ENCODE results near the gene DZIP1.

DZIP1 gene

DNA sequence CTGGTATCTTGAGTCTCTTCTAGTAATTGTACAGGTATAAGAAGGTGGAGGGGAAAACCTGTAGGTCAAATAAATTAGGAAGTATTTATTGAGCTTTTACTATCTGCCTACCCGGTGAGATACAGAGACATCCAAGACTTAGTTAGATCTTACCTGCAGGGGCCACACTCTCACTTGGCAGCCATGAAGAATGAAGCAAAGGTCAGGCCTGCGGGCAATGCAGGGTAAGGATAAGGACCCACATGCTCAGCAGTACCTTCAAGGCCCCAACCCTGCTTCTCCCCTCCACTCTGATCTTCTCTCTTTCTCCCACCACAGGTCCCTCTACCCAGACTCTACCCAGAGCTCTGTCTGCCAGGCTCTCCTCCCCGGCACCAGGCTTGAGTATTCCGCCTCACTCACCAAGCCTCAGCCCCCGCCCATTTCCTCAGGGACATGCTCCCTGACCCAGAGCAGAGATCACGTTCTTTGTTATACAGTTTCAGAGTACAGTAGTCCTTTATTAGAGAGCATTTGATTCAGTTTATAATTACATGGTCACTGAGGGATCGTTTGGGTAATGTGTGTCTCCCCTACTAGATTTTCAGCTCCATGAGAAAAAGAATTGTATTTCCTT is 110.9 kb downstream of the DZIP1 start:
- Histone ChIP-seq H3K36me3 (replicated peaks) (no peaks in the 10 kb centered on the region), H3K27ac (no peak overlapping the region), H3K4me3 (ENCODE audit: low read depth, low read length) (no peak overlapping the region), H3K27me3 (replicated peaks) (no peaks in the 10 kb centered on the region)
- TF ChIP-seq, protein P1, sequence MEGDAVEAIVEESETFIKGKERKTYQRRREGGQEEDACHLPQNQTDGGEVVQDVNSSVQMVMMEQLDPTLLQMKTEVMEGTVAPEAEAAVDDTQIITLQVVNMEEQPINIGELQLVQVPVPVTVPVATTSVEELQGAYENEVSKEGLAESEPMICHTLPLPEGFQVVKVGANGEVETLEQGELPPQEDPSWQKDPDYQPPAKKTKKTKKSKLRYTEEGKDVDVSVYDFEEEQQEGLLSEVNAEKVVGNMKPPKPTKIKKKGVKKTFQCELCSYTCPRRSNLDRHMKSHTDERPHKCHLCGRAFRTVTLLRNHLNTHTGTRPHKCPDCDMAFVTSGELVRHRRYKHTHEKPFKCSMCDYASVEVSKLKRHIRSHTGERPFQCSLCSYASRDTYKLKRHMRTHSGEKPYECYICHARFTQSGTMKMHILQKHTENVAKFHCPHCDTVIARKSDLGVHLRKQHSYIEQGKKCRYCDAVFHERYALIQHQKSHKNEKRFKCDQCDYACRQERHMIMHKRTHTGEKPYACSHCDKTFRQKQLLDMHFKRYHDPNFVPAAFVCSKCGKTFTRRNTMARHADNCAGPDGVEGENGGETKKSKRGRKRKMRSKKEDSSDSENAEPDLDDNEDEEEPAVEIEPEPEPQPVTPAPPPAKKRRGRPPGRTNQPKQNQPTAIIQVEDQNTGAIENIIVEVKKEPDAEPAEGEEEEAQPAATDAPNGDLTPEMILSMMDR (IDR thresholded peaks at IDR 0.05; ENCODE audit: low read depth, low read length, missing control alignments): no peak
- no peak for DNase-seq
- in situ Hi-C loops (cut with HindIII; ENCODE audit: low pct_ligation_motif_present, low sequenced_read_pairs): no loop called here

DNA sequence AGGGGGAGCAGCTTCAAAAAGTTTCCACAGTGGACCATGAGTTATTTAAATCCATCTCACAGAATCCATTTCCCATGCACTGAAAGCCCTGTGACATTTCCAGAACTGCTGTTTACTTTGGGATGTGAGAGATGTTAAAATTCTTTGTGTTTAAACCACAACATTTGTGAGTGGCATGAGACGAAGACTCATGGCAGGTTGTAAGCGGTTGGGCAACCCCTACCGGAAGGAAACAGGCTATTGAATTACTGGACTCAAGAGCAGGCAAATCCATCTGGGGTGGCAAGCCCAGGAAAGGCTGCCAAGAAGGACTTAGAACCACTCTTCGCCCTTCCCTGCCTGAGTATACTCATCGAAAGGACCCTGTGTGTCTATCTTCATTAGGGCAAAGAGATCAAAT is 114.3 kb downstream of the DZIP1 start:
- peak; percentile 29 for DNase-seq
- Histone ChIP-seq H3K36me3 (replicated peaks) (no peaks in the 10 kb centered on the region), H3K27ac (no peak overlapping the region), H3K27me3 (replicated peaks) (no peaks in the 10 kb centered on the region), H3K4me3 (ENCODE audit: low read depth, low read length) (no peak overlapping the region)
- TF ChIP-seq, protein P1 (IDR thresholded peaks at IDR 0.05; ENCODE audit: low read depth, low read length, missing control alignments): no peak
- in situ Hi-C loops (cut with HindIII; ENCODE audit: low pct_ligation_motif_present, low sequenced_read_pairs): no loop called here
